M059J (cell line): ENCODE measurements around the gene GOLGA7B. TPM values are rescaled to one million over a fixed set of nuclear protein-coding genes. Genes with fewer than 3 reads are reported as not detected.
"Not testable (repeated sequence)": the region's sequence is repeated elsewhere in the genome, so short reads cannot be mapped to it uniquely, and the experiment has no call there.

Experiments used
- DNase-seq: peaks from one replicate; pipeline ENCODE4 v3.0.0-alpha.2; 2012; ENCODE audit warnings: low read depth
- total RNA-seq: library from RNA; depleted of rRNA; stranded (reverse); fragments of >200 nt; shearing (Covaris generic); gene quantifications from 2 replicates; pipeline ENCODE4 v1.2.3, GENCODE V29; 2014

GOLGA7B gene
- total RNA-seq, 1 experiment from 2014 or later = not detected

GRCh38 chr10:97831259-97831658 lies 18.4 kb upstream of the GOLGA7B start:
- DNase-seq = no peak

GRCh38 chr10:97836446-97836845 lies 13.2 kb upstream of the GOLGA7B start:
- no peak for DNase-seq

GRCh38 chr10:97838091-97838490 lies 11.6 kb upstream of the GOLGA7B start:
- DNase-seq = no peak

GRCh38 chr10:97841166-97841565 lies 8.5 kb upstream of the GOLGA7B start:
- not testable (repeated sequence) for DNase-seq

- DNase-seq = not testable (repeated sequence)
Measured at GRCh38 chr10:97842114-97842513, 7.5 kb upstream of the GOLGA7B start.

GRCh38 chr10:97842656-97843280 lies 6.9 kb upstream of the GOLGA7B start:
- DNase-seq = peak; percentile 75

- DNase-seq = peak; percentile 49
Measured at GRCh38 chr10:97843281-97843671, 6.4 kb upstream of the GOLGA7B start.

- DNase-seq = not testable (repeated sequence)
Measured at GRCh38 chr10:97843972-97844371, 5.7 kb upstream of the GOLGA7B start.

GRCh38 chr10:97844678-97845077 lies 5.0 kb upstream of the GOLGA7B start:
- DNase-seq = no peak

- DNase-seq = no peak
Measured at GRCh38 chr10:97849103-97849686, 448 bp upstream of the GOLGA7B start.

GRCh38 chr10:97850446-97850845 lies 803 bp downstream of the GOLGA7B start:
- DNase-seq = no peak

GRCh38 chr10:97851341-97852001 lies 1.8 kb downstream of the GOLGA7B start:
- no peak for DNase-seq

GRCh38 chr10:97852277-97852676 lies 2.6 kb downstream of the GOLGA7B start:
- peak; percentile 40 for DNase-seq

- peak; percentile 42 for DNase-seq
Measured at GRCh38 chr10:97852840-97853405, 3.3 kb downstream of the GOLGA7B start.

- DNase-seq = no peak
Measured at GRCh38 chr10:97854743-97855142, 5.1 kb downstream of the GOLGA7B start.

- peak; percentile 35 for DNase-seq
Measured at GRCh38 chr10:97858001-97858439, 8.4 kb downstream of the GOLGA7B start.

- DNase-seq = peak; percentile 92
Measured at GRCh38 chr10:97861097-97861750, 11.6 kb downstream of the GOLGA7B start.

- no peak for DNase-seq
Measured at GRCh38 chr10:97861924-97862323, 12.3 kb downstream of the GOLGA7B start.

GRCh38 chr10:97863808-97864207 lies 14.2 kb downstream of the GOLGA7B start:
- DNase-seq = no peak

- peak; percentile 22 for DNase-seq
Measured at GRCh38 chr10:97865488-97865887, 15.8 kb downstream of the GOLGA7B start.

GRCh38 chr10:97866524-97867219 lies 17.0 kb downstream of the GOLGA7B start:
- DNase-seq = no peak
